GM21737 (cell line): ENCODE results near the gene B4GALNT3.

Experiments
- ATAC-seq: cut with Tn5 transposase; IDR thresholded peaks from one replicate; pipeline ENCODE4 v1.9.1; 2021; ENCODE audit warnings: mild to moderate bottlenecking, moderate library complexity; ENCODE audit not compliant: unreplicated experiment

B4GALNT3 gene

DNA sequence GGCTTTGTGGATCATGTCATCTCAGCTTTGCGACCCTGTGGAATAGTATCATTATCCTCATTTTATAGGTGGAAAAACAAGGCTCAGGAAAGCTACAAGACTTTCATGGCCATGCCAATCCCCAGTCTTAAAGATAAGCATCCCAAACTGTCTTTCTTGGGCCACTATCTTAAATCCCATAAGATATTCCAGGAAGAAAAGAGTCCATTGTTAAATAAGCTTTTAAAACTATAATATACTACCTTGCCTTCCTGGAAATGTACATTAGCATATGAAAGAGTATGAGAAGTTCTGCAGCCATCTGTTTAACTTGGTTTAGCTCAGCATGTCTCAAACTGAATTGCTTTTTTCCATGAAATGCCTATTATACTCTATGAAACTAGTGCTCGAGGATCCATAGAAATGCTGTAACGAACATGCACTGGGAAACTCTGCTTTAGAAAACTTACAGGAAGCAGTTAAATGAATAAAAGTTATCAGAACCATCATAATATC, 77.1 kb downstream of the B4GALNT3 start:
- no peak for ATAC-seq

DNA sequence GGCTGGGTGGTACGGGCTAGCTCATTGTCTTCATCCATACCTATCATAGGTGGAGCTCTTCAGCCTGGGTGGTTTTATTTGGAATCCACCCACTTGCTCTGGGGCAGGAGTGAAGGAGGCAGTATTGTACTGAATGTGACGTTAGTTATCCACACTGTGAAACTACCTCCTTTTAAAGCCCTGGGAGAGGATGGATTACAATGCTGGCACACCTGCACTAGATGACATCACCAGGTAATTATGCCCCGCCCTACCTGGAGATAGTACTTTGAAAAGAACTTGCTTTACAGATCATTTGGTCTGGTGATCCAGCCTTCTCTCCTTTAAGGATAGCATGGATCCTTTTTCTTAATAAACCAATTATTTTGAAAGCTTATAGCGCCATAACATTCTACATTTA, 78.0 kb downstream of the B4GALNT3 start:
- ATAC-seq, result no peak

DNA sequence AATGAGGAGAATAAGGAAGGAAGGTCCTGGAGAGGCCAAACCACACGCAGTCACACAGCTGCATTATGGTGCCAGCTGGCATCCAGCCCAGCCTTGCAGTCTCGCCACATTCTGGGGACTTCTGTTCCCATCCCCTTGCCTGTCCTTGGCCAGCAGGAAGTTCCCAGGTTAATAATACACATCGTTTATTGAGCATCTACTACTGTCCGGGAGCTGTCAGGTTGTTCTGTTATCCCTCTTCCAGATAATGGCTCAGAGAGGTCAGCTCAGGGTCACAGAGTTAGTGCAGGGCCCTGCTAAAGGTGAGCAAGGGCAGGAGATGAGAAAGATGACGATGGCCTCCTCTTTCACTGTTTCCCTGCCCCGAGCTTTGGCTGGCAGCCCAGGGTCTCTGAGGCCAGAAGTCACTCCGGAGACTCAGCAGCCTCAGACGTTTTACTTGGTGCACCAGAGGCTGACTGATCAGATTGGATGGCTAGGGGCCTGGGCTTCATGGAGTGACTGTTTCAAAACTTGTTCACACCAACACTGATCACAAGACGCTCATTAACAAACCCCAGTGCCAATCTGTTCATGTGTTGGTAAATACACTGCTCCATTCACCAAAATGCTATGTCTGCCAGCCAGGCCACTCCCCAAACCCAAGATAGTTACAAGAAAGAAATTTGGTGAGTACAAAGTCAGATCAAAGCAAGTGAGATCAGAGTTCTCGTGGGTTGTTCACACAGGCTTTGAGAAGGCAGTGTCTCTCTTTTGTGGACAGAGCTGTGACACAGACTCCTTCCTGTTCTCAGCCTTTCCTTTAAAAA, 79.2 kb downstream of the B4GALNT3 start:
- no peak for ATAC-seq

DNA sequence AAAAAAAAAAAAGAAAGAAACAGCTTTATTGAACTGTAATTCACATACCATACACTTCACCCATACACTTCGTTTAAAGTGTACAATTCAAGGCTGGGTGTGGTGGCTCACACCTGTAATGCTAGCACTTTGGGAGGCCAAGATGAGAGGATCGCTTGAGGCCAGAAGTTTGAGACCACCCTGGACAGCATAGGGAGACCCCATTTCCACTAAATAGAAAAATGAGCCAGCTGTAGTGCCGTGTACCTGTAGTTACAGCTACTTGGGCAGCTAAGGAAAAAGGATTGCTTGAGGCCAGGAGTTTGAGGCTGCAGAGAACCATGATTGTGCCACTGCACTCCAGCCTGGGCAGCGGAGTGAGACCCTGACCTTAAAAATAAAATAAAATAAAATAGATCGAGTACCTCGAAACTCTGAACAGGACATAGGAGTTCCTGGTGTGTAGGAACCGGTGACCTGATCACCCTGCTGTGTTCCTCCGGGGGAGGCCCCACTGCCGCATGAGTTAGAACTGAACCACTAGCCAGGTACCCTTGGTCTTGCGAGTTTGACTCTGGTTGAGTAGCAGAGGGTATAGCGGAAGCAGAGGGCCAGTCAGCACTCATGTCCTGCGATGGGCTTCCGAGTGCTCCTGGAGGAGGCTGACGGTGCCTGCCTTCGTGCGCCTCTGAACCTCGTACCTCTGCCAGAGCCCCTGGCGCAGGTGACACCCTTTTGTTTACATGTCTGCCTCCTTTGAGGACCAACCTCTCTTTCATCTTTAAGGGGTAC, 80.0 kb downstream of the B4GALNT3 start:
- ATAC-seq, result no peak

DNA sequence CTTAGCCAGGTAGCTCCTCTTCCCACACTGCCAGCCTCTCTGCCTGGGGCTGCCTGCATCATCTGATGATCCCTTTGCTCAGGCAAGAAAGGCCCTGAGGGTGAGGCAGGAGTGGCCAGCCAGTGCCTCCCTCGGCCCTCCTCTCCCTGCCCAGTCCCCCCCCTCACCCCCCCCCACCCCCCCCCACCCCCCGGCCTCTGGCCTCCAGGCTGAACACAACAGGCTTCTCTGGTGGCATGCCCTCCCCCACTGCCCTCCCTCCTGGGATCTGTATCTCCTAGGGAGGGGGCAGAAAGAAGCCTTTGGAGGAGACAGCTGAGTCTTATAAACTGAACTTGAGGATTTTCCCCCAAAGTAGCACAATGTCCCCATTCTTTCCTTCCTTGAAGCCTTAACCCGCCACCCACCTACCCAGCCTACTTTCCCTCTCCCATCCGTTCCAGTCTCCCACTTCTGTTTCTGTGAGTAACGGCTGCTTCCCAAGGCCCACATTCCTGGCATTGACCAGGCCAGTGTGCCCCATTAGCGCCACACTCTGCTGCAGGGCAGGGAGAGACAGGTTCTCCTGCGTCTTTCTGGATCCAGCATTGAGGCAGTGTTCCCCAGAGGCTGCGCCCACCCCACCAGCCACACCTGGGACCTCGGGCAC, 82.1 kb downstream of the B4GALNT3 start:
- ATAC-seq, result no peak

DNA sequence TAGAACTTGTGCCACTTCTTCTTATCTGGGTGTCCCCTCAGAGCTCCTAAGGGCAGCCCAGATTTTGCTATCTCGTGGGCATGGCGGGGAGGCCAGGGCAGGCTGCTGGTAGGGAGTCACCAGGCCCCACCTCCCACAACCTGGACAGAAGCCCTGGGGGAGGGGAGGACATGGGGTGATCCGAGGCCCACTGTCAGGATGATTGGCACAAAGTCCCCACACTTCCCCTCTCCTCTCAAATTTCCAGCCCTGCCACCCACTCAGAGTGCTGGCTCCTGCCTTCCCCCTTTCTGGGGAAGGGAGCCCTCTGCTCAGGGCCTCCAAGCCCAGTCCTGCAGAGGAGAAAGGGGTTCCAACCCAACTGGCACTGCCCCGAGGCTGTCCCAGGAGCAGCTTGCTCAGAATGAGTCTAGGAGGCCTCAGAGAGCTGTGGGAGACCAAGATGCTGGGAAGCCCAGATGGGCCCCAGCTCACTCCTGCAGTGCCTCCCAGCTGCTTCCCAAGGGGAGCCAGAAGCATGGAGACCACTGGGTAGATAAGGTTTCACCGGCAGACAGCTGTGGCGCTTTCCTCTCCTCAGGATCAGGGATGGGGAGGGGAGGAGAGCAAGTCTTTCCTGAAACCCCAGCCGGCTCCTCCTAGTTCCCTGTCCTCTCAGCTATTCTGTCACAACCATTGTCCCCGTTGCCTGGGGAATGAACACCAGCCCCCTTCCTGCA, 82.8 kb downstream of the B4GALNT3 start:
- ATAC-seq, result no peak

DNA sequence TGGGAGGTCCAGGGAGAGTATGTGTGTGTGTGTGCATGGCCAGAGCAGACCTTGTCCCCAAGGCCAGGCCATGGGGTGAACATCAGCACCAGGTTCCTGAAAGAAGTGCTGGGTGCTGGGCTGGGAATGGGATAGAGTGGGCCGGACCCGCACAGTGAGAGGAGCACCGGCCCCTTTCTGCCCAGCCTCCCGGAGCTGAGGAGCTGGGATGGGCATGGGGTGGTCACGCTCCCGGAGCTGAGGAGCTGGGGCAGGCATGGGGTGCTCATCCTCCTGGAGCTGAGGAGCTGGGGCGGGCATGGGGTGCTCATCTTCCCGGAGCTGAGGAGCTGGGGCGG, 83.3 kb downstream of the B4GALNT3 start:
- no peak for ATAC-seq

DNA sequence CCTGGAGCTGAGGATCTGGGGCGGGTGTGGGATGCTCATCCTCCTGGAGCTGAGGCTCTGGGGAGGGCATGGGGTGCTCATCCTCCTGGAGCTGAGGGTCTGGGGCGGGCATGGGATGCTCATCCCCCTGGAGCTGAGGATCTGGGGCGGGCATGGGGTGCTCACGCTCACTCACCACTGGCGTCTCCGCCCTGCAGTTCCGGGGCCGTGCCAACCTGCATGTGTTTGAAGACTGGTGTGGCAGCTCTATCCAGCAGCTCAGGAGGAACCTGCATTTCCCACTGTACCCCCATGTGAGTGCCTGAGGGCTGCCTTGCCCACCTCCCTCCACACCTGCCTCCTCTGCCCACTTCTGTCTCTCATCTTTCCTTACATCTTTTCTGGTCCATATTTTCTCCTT, 84.4 kb downstream of the B4GALNT3 start:
- no peak for ATAC-seq

DNA sequence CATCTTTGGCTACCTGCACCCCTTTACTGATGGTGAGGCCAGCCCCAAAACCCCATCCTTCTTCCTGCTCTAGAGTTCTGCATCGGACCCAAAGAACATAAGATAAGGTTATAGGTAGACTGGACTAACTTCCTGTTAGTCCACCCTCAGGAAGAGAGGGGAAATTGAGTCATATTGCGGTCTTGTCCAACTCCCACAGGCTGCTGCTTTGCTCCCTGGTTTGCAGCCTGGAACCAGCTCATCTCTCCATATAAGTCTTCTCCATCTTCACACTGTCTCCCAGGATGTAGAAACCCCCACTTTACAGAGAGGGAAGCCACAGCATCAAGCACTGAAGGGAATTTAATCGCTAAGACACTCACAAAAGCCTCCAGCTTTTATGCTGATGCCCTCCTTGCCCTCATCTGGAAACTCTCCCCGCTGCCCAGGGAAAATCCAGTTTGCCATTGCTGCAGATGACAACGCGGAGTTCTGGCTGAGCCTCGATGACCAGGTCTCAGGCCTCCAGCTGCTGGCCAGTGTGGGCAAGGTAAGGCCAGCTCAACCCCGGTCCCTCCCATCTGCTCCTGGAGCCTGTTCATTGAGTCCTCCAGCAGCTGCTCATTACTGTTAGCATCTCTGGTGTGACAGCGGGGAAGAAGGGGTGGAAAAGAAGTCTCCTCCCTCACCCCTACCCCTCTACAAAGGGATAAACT, 85.3 kb downstream of the B4GALNT3 start:
- no peak for ATAC-seq

DNA sequence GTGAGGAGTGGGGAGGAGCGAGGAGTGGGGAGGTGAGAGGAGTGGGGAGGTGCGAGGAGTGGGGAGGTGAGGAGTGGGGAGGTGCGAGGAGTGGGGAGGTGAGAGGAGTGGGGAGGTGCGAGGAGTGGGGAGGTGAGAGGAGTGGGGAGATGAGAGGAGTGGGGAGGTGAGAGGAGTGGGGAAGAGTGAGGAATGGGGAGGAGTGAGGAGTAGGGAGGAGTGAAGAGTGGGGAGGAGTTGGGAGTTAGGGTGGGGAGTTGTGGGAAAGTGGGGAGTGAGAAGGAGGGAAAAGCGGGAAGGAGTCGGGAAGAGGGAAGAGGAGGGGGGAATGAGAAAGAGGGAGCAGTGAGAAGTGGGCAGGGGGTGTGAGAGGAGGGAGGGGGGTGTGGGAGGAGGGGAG, 86.1 kb downstream of the B4GALNT3 start:
- ATAC-seq, result no peak

DNA sequence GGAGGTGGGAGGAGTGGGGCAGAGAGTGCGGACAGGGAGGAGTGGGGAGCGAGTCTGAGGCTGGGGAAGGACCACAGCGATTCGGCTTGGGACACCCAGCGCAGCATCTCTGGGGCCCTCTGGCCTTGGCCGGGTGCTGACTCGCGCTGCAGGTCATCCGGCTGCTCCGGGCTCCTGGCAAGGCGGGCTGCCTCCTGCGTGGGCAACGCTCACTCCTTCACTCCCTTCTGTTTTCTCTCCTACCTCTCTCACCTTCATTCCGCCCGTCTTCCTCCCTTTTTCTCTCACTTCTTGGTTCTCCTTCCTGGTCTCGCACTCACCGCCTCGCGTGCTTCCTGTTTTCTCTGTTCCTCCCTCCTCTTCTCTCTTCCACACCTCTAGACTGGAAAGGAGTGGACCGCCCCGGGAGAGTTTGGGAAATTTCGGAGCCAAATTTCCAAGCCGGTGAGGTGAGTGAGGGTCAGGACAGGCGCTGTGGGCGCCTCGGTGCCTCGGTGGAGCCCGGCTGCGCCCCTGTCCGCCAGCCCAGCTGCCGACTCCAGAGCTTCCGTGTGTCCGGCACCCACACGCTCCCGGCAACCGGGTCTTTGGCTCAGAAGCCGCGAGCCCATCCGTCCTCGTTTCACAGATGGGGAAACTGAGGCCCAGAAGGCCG, 86.7 kb downstream of the B4GALNT3 start:
- no peak for ATAC-seq

DNA sequence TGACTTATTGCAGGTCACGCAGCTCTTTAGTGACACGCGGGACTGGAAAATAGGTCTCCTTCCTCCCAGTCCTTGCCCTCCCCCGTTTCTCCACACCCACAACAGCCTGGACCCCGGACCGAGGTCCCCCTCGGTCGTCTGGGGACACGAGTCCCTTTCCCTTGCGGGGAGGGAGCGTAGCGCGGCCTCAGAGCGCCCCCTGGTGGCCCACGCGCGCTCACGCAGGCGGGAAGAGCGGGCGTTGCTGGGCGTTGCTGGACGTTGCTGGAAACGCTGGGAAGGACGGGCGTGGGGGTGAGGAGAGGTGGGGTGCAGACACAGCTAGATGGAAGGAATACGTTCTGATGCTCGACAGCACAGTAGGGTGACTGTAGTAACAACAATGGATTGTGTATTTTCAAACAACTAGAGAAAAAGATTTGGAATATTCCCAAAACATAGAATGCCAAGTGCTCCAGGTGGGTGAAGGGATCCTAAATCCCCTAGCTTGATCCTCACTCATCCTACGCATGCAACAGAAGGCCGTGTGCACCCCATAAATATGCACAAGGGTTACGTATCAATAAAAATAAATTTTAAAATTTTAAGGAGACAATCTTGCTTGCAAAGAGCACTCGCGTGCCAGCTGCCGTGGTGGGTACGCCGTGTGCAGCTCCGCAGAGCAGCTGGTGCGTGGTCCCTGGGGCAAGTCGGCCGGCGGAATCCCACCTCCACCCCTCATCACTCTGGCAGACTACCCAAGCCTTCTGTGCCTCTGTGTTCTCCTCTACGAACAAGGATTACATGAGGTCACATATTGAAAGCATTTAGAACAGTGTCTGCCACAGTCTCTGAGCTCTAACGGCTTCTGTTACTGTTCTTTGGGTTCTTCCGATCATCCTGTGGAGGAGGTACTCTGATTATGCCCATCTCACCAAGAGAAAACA, 87.4 kb downstream of the B4GALNT3 start:
- no peak for ATAC-seq

DNA sequence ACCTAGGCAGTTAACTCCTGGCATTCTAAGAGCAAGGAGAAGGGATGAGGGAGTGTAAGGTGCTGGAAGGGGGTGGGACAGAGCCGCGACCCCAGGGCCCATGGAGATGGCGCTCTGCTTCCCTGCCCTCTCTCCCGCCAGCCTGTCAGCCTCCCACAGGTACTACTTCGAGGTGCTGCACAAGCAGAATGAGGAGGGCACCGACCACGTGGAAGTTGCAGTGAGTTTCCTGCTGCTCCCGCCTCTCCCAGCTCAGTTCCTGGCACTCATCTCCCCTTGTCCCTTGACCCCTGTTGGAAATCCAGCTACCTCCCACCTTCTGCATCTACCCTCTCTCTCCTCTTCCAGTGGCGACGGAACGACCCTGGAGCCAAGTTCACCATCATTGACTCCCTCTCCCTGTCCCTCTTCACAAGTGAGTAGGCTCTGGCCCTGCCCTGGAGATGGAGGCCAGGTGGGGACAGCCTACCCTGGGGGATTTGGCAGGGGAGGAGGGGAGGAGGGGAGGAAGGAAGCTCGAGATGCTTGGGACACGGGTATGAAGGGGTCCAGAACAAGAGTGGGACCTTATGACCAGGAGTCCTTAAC, 88.2 kb downstream of the B4GALNT3 start:
- no peak for ATAC-seq

DNA sequence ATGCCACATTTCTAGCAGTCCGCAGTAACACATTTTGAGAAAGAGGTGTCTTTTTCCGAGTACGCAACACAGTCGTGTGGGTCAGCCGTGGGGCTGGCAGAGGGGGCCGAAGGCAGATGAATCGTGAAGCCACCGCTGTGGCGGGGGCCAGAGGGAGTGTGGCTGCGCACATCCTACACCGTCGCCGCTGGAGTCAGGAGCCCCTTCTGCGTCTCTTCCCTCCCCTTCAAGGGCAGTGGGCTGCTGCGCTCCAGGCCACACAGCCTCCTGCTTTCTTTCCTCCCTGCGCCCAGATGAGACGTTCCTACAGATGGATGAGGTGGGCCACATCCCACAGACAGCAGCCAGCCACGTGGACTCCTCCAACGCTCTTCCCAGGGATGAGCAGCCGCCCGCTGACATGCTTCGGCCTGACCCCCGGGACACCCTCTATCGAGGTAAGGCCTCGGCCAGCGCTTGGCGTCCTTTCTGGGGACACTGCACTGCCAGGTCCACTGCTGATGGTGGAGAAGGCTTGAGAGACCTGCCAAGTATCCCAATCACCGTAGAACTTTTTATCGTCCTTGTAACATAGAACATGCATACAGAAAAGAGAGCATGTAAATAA, 89.8 kb downstream of the B4GALNT3 start:
- ATAC-seq, result no peak

DNA sequence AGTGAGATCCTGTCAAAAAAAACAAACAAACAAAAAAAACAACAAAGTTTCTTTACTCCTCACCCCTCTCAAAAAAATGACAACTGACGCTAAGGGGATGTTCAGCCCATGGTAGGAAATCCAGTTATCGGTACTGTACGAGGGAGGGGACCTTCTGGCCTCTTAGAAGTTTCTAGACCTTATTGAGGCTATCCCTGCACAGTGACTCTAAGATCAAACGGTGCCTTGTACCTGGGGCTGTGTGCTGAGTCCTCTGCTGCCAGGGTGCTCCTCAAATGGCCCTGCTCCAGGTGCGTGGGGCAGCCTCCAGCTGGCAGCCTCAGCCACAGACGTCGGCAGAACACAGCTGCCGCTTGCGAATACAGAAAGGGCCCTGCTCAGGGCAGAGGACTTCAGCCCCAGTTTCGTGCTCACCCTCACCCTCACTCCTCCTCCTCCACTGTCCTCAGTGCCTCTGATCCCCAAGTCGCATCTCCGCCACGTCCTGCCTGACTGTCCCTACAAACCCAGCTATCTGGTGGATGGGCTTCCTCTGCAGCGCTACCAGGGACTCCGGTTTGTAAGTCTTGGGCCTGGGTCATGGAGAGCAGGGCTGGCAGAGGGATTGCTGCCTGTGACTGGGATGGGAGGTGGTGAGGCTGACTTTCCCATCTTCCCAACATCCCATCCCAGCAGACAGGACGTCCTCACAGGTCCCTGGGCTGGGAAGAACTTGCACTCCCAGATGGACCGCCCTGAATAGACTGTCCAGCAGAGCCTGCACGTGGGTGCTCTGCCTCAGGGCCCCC, 90.9 kb downstream of the B4GALNT3 start:
- no peak for ATAC-seq

DNA sequence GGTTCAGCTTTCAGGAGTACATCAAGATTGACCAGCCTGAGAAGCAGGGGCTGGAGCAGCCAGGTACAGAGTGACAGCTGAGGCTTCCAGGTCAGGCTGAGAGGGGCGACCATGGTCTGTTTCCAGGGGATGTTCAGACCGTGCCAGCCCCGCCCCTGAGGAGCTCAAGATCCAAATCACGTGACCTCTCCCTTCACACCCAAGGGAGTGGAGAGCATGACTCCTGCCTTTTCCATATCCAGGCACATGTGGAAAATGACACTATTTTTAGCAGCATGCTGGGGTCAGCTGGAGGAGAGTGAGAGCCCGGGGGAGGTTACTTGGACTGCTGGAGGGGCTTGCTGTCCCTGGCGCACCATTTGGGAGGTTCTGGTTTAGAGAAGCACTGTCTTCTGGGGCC, 92.7 kb downstream of the B4GALNT3 start:
- ATAC-seq, result no peak

DNA sequence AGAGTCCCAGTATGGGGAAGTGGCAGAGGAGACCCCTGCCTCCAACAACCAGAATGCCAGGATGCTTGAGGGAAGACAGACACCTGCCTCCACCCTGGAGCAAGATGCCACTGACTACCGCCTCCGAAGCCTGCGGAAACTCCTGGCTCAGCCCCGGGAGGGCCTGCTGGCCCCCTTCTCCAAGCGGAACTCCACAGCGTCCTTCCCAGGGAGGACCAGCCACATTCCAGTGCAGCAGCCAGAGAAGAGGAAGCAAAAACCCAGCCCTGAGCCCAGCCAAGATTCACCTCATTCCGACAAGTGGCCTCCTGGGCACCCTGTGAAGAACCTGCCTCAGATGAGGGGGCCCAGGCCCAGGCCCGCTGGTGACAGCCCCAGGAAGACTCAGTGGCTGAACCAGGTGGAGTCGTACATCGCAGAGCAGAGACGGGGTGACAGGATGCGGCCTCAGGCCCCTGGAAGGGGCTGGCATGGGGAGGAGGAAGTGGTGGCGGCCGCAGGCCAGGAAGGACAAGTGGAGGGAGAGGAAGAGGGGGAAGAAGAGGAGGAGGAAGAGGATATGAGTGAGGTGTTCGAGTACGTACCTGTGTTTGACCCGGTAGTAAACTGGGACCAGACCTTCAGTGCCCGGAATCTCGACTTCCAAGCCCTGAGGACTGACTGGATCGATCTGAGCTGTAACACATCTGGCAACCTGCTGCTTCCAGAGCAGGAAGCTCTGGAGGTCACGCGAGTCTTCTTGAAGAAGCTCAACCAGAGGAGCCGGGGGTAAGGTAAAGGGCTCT, 93.7 kb downstream of the B4GALNT3 start:
- ATAC-seq, result no peak
